Thoracic aorta (tissue), 2 donors: Measurements from ENCODE around the gene THUMPD2. TPM values are rescaled to one million over a fixed set of nuclear protein-coding genes. Genes with fewer than 3 reads are reported as not detected.

Experiments
- ATAC-seq: fragments of 150-250 bp; one replicate; pipeline ENCODE4 v1.8.0; 2017; ENCODE audit warnings: low read depth; ENCODE audit not compliant: insufficient number of reproducible peaks, low FRiP score
- DNase-seq: peaks from one replicate; pipeline ENCODE4 v3.0.0-alpha.2; 2020; ENCODE audit warnings: low spot score
- H3K27ac ChIP-seq, 2 donors: fragments of 200-600 bp; sonication (generic); 1 replicate in 1 of 2; 2 replicates in 1 of 2; pipeline ENCODE4 v1.5.1; 2016; ENCODE audit warnings: mild to moderate bottlenecking in 2 of 2, moderate library complexity in 2 of 2
- H3K27me3 ChIP-seq: fragments of 200-600 bp; sonication (generic); replicated peaks from 2 replicates; pipeline ENCODE4 v1.6.0; 2016; ENCODE audit warnings: mild to moderate bottlenecking; ENCODE audit not compliant: insufficient read depth
- H3K36me3 ChIP-seq: fragments of 200-600 bp; sonication (generic); one replicate; pipeline ENCODE4 v1.5.1; 2016
- H3K4me1 ChIP-seq, 2 donors: fragments of 200-600 bp; sonication (generic); 1 replicate in 1 of 2; 2 replicates in 1 of 2; pipeline versions ENCODE4 v1.5.1 to v1.6.0; 2016; ENCODE audit warnings: low read depth in 2 of 2, mild to moderate bottlenecking in 1 of 2; ENCODE audit not compliant: control insufficient read depth in 1 of 2
- H3K4me3 ChIP-seq: fragments of 200-600 bp; sonication (generic); 2 replicates; pipeline ENCODE4 v1.5.1; 2016; ENCODE audit warnings: mild to moderate bottlenecking
- H3K9me3 ChIP-seq: fragments of 200-600 bp; sonication (generic); 2 replicates; pipeline ENCODE4 v1.5.1; 2016
- CTCF ChIP-seq: fragments of 200-600 bp; sonication (generic); IDR thresholded peaks from one replicate; pipeline ENCODE4 v1.5.1; 2019; ENCODE audit warnings: antibody characterized with exemption
- total RNA-seq, 2 donors: library from RNA; depleted of rRNA; stranded (reverse); fragments of >200 nt; gene quantifications; one replicate each; pipeline versions ENCODE4 v1.1.0 to v1.2.3, GENCODE V29; 2016

THUMPD2 gene
- total RNA-seq, 2 donors from 2014 or later, result 29.1 to 32.0 TPM

GRCh38 chr2:39786761-39787522 is 7.9 kb upstream of the THUMPD2 start:
- H3K9me3 ChIP-seq, result no peaks in the 10 kb centered on the region
- no peak overlapping the region for H3K4me3 ChIP-seq
- H3K4me1 ChIP-seq, result no peaks in the 10 kb centered on the region
- TF ChIP-seq CTCF, result no peak
- no peaks in the 10 kb centered on the region for H3K27me3 ChIP-seq
- no peak overlapping the region for H3K27ac ChIP-seq
- no peak for DNase-seq
- ATAC-seq, result no peak
- H3K36me3 ChIP-seq, result no peaks in the 10 kb centered on the region

- no peak for ATAC-seq
- H3K27ac ChIP-seq, result no peak overlapping the region
- no peak for TF ChIP-seq CTCF
- no peak for DNase-seq
- H3K4me3 ChIP-seq, result no peak overlapping the region
- no peaks in the 10 kb centered on the region for H3K9me3 ChIP-seq
- peaks cover 2 to 20% of the 10 kb centered on the region in 2 donors for H3K4me1 ChIP-seq
- no peaks in the 10 kb centered on the region for H3K27me3 ChIP-seq
- H3K36me3 ChIP-seq, result no peaks in the 10 kb centered on the region
Measured at GRCh38 chr2:39782591-39782990, 3.5 kb upstream of the THUMPD2 start.

- no peak for TF ChIP-seq CTCF
- Histone ChIP-seq H3K4me3 (no peak overlapping the region), H3K4me1 (peaks cover 8 to 27% of the 10 kb centered on the region in 2 donors), H3K9me3 (no peaks in the 10 kb centered on the region), H3K36me3 (no peaks in the 10 kb centered on the region), H3K27me3 (no peaks in the 10 kb centered on the region), H3K27ac (no peak overlapping the region)
- DNase-seq (no peak), ATAC-seq (no peak)
Measured at GRCh38 chr2:39781697-39782096, 2.6 kb upstream of the THUMPD2 start.

GRCh38 chr2:39780825-39781600 is 2.0 kb upstream of the THUMPD2 start:
- no peak for DNase-seq
- Histone ChIP-seq H3K27me3 (no peaks in the 10 kb centered on the region), H3K27ac (peak overlapping the region in 1 of 2 donors; percentile 1), H3K4me1 (peaks cover 8 to 33% of the 10 kb centered on the region in 2 donors), H3K36me3 (no peaks in the 10 kb centered on the region), H3K4me3 (peak overlapping the region; percentile 21), H3K9me3 (no peaks in the 10 kb centered on the region)
- no peak for ATAC-seq
- no peak for TF ChIP-seq CTCF

GRCh38 chr2:39779927-39780326 is 869 bp upstream of the THUMPD2 start:
- no peaks in the 10 kb centered on the region for H3K27me3 ChIP-seq
- peaks cover 9 to 40% of the 10 kb centered on the region in 2 donors for H3K4me1 ChIP-seq
- ATAC-seq (no peak), DNase-seq (no peak)
- no peaks in the 10 kb centered on the region for H3K9me3 ChIP-seq
- no peaks in the 10 kb centered on the region for H3K36me3 ChIP-seq
- peak overlapping the region; percentile 53 to 86 for H3K27ac ChIP-seq
- H3K4me3 ChIP-seq, result peak overlapping the region; percentile 97
- TF ChIP-seq CTCF, result no peak
